HG02943 (cell line): ENCODE data around the gene BST1.
A peak's percentile ranks its signal among the peaks of the same experiment; 100 is the strongest.

Experiments used
- ATAC-seq: cut with Tn5 transposase; IDR thresholded peaks from one replicate; pipeline ENCODE4 v1.9.1; 2021; ENCODE audit warnings: mild to moderate bottlenecking, low read depth, moderate library complexity; ENCODE audit not compliant: unreplicated experiment

The BST1 gene

DNA sequence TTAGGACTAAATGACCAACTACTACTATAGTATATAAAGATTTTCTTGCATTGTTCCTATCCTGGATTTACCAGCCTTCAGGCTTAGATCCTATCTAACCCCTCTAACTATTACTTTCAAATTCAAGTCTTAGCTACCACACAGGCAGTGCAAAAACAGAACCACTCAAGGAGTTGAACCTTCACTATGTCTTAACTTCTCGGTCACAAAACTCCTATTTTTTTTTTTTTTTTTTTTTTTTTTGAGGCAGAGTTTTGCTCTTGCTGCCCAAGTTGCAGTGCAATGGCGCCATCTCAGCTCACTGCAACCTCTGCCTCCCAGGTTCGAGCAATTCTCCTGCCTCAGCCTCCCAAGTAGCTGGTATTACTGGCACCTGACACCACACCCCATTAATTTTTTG is 27.5 kb upstream of the BST1 start:
- ATAC-seq: no peak

DNA sequence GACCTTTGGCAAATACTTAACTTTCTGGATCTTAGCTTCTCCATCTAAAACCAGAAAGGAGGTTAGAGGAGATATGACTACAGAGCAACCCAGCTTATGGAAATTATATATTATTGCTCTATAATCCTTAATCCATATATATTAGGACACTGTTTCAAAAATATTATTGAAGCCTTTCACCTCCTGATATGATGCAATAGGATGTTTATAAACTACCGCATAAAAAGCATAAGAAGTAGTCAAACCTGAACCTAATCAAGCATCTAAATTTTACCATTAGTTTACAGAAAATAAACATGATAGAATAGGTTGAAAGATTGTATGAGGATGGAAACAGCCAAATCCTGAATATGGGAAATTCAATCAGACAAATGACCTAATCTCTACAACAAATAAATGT is 26.8 kb upstream of the BST1 start:
- ATAC-seq: no peak

DNA sequence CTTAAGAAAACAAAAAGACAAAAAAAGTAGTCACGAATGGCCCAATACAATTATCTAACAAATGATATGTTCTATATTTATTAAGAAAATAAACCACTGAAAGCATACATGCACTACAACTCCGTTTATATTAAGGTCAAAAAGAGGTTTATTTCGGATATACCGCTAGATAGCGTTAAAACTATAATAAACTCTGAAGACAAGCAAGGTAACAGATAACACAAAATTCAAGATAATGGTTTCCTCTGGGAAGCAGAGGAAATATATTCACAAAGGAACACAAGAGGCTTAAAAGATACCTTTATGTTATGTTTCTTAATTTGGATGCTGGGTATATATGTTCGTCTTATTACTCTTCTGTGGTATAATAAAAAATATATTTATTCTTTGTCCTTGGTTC is 26.0 kb upstream of the BST1 start:
- ATAC-seq: no peak

DNA sequence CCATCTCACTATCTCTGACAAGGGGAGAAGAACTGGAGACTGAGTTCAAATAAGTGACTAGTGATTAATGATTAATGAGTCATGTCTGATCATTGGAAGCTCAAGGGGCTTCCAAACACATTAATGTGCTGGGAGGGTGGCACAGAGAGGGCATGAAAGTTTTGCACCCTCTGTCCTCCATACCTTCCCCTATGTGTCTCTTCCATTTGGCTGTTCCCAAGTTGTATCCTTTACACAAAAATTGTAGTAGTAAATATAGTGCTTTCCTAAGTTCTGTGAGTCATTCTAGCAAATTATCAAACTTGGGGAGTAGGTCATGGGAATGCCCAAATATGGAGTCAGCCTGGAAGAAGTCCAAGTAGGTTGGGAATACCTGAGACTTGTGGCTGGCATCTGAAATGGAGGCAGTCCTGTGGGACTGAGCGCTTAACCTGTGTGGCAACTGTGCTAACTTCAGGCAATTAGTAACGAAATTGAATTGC is 25.3 kb upstream of the BST1 start:
- ATAC-seq: no peak

GRCh38 chr4:15681067-15681371 is 21.8 kb upstream of the BST1 start:
- ATAC-seq: no peak

GRCh38 chr4:15681372-15682241 is 21.3 kb upstream of the BST1 start, which contains the start of gene FAM200B:
FAM200B (plus strand) TSS chr4:15681827; CDS start chr4:15686978, 5,151 bp downstream.
- peak; percentile 86 for ATAC-seq

GRCh38 chr4:15682242-15683142 is 20.4 kb upstream of the BST1 start:
- ATAC-seq: peak; percentile 10

GRCh38 chr4:15683143-15683495 is 19.7 kb upstream of the BST1 start:
- ATAC-seq: no peak

DNA sequence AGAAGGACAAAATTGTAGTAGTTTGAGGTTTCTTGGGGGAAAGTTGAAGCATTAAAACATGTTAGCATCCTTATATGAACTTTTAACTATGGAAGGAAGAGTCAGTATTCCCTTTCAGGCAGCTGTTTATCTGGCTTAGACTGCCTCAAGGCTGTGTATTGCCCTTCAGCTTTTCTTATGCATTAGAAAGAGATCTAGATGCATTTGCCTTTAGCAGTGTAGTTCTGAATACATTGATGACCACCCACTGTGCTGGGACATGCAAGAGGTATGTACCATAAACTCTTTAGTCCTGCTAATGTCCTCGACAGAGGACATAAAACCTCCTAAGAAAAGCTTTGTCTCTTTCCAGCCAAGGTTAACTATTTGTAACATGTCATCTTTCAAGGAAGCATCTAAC is 18.4 kb upstream of the BST1 start:
- no peak for ATAC-seq

DNA sequence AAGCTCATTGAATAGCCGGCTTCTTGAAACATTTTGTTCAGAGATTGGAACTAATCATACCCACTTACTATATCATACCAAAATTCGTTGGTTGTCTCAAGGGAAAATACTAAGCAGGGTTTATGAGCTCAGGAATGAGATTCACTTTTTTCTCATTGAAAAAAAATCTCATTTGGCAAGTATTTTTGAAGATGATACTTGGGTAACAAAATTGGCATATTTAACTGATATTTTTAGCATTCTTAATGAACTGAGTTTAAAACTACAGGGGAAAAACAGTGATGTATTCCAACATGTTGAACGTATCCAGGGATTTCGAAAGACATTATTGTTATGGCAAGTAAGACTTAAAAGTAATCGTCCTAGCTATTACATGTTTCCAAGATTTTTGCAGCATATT is 14.8 kb upstream of the BST1 start:
- ATAC-seq: no peak

DNA sequence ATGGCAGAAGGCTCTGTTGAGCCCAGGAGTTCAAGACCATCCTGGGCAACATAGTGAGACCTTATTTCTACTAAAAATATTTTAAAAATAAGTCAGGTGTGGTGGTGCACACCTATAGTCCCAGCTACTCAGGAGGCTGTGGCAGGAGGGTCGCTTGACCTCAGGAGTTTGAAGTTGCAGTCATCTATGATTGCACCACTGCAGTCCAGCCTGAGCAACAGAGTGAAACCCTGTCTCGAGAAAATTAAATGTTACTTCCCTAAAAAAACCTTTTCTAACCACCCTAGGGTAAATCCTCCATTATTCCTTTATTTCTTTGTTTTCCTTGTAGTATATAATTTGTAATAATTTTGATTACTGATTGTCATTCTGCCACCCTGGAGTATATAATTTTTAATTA is 13.3 kb upstream of the BST1 start:
- no peak for ATAC-seq

DNA sequence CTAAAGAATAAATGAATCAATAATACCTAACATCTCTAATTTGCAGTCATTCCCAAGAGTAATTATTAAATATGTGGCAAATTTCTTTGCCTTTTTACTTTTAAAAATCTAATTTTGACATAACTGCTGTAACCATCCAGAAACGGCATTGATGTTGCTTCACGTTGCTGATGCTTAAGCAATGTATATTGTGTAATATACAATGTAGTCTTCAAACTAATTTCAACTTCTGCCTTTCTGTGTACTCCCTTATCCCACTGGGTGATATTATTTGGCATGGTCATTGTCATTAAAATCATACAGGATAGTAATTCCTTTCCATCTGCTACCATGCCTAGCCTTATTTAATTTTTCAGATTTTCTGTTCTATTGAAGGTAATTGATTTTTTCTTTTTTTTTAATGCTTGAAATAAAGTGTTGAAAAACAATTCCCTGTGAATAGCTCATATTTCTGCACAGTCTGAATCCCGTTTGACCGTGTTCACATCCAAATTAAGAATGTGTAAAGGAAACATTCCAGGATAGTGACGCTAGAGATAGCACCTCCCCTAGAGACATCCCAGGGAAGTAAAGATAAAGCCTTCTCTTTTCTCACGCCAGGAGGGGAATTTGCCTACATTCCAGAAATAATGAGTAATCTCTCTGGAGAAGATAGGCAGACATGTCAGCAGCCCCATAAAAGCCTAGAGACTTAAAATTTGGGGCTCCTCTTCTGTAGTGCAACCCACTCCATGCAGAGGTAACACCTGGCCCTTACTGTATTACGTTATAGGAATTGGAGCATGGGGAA is 12.7 kb upstream of the BST1 start:
- no peak for ATAC-seq

- no peak for ATAC-seq
These were observed 11.3 kb upstream of the BST1 start for GRCh38 chr4:15691346-15692135.

- no peak for ATAC-seq
These were observed 10.3 kb upstream of the BST1 start for GRCh38 chr4:15692602-15693001.

GRCh38 chr4:15694431-15694830 is 8.4 kb upstream of the BST1 start:
- no peak for ATAC-seq

DNA sequence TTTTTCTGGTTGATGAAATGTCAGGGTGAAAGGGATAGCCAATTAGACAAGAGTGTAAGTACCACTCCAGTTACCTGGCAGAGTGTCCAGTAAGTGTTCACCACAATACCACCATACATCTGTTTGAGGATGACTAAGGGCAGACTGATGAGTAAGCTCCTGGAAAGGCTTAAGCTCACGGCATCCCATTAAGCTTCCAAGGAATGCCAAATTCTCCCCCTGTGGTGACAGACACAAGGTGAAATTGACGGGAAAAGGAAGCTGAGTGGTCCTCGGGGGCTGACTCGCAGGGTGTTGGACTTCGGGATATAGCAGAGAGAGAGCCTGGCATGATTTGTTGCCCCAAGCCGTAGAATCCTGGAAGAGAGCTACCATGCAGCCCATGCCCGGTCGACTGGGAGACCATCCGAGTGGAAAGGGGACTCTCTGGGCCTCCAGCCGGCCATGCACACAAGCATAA is 7.6 kb upstream of the BST1 start:
- no peak for ATAC-seq

DNA sequence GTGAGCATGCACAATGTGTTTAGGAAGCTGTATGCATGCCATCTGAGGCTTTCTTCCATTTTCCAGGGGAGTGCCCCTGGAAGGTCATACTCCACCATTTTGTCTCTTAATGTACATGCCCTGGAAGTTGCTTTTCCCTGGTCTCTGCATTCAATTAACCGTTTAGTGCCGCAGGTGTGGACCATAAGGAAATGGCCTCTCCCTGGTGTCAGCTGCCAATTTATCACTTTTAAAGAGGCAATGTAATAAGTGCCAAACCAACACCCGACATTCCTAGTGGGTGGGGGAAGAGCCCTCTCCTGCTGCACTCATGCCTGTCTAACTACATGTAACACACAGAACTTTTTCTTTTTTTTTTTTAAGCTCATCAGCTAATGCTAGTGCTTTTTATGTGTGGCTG is 7.1 kb upstream of the BST1 start:
- ATAC-seq: no peak

- ATAC-seq: no peak
These were observed 6.0 kb upstream of the BST1 start for GRCh38 chr4:15696866-15697265.

DNA sequence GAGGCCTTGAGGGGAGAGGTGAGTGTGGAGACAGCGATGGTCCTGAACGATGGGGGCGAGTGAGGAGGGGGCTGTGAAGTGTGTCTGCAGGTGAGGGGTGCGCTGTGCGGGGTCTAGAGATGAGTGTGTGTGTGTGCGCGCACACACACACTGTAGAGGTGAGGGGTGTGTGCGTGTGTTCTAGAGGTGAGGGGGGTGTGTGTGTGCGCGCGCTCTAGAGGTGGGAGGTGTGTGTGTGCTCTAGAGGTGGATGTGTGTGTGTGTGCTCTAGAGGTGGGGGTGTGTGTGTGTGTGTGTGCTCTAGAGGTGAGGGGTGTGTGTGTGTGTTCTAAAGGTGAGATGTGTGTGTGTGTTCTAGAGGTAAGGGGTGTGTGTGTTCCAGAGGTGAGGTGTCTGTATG is 574 bp downstream of the BST1 start:
- no peak for ATAC-seq

- ATAC-seq: no peak
These were observed 1.3 kb downstream of the BST1 start for GRCh38 chr4:15704129-15704528.
